HepG2 (cell line): Measurements from ENCODE around the gene ANO3. TPM values are rescaled to one million over a fixed set of nuclear protein-coding genes. Genes with fewer than 3 reads are reported as not detected.

ENCODE experiments used
- ATAC-seq: fragments of 200-7000 bp; cut with Tn5 transposase; 3 replicates; pipeline ENCODE4 v1.9.1; 2020; ENCODE audit warnings: mild to moderate bottlenecking, moderate library complexity
- BruUV-seq: library from RNA; stranded (reverse); fragments of 400-500 nt; replicated peaks from 2 replicates; lab custom pipeline; 2021; lab: Mats Ljungman, UMichigan
- CTCF ChIA-PET: fragments of 300-600 bp; formaldehyde crosslinking; extraction: SDS; loops from one replicate; lab custom pipeline; 2021; ENCODE audit warnings: low total read pairs, inconsistent platforms, low intra/inter-chr PET ratio; lab: Yijun Ruan, JAX
- POLR2A ChIA-PET: fragments of 350-600 bp; sonication (Branson Sonifier 250); formaldehyde crosslinking; loops from one replicate; lab custom pipeline; 2020; ENCODE audit warnings: antibody characterized with exemption, inconsistent platforms; lab: Yijun Ruan, JAX
- DNase-seq: peaks from one replicate; pipeline ENCODE4 v3.0.0-alpha.2; 2015; ENCODE audit warnings: low spot score
- FAIRE-seq: peaks from 3 replicates; lab custom pipeline; 2011; peaks lifted over from hg19 to GRCh38; lab: Jason Lieb, UNC
- H2AFZ ChIP-seq: one replicate; pipeline ENCODE4 v1.6.1; 2011; ENCODE audit warnings: low read length, inconsistent platforms
- H3K27ac ChIP-seq: fragments of 300-600 bp; 3 replicates; pipeline ENCODE4 v1.8.0; 2011; ENCODE audit warnings: mixed run types, mild to moderate bottlenecking, mixed read lengths, low read length, inconsistent platforms; ENCODE audit not compliant: insufficient read depth; ENCODE audit errors: extremely low read length
- H3K27me3 ChIP-seq, 2 experiments: fragments of 200-600 bp in 1 of 2; 2 replicates in 1 of 2; 3 replicates in 1 of 2; pipeline versions ENCODE4 v1.6.0 to v1.8.0; 2011; ENCODE audit warnings: low read length in 2 of 2, mild to moderate bottlenecking in 2 of 2, moderate library complexity in 2 of 2, inconsistent platforms in 1 of 2; ENCODE audit not compliant: insufficient read depth in 2 of 2, control insufficient read depth in 1 of 2
- H3K36me3 ChIP-seq, 2 experiments: fragments of 200-600 bp in 1 of 2; replicated peaks in 1 of 2; 2 replicates in 1 of 2; 3 replicates in 1 of 2; pipeline versions ENCODE4 v1.5.1 to v1.8.0; 2011; ENCODE audit warnings: low read length in 2 of 2, inconsistent platforms in 1 of 2; ENCODE audit not compliant: insufficient read depth in 2 of 2, control insufficient read depth in 1 of 2
- H3K4me1 ChIP-seq: 2 replicates; pipeline ENCODE4 v1.5.1; 2012; ENCODE audit warnings: low read length, inconsistent platforms; ENCODE audit not compliant: insufficient read depth
- H3K4me2 ChIP-seq: 2 replicates; pipeline ENCODE4 v1.6.0; 2011; ENCODE audit warnings: low read depth, low read length, inconsistent platforms
- H3K4me3 ChIP-seq, 3 experiments: fragments of 200-600 bp in 1 of 3; sonication (generic), shearing (Covaris generic) in 1 of 3; replicated peaks in 1 of 3; 2 replicates each; pipeline ENCODE4 v1.5.1; 2011 to 2016; ENCODE audit warnings: low read length in 3 of 3, inconsistent platforms in 2 of 3, low read depth in 2 of 3, mild to moderate bottlenecking in 2 of 3, control low read depth in 1 of 3, mixed read lengths in 1 of 3; ENCODE audit not compliant: insufficient read depth in 1 of 3
- H3K79me2 ChIP-seq: one replicate; pipeline ENCODE4 v1.6.1; 2011; ENCODE audit warnings: low read length, inconsistent platforms; ENCODE audit not compliant: insufficient read depth
- H3K9ac ChIP-seq: 2 replicates; pipeline ENCODE4 v1.6.0; 2011; ENCODE audit warnings: mild to moderate bottlenecking, low read depth, low read length, inconsistent platforms; ENCODE audit not compliant: insufficient read depth
- H3K9me3 ChIP-seq: 2 replicates; pipeline ENCODE4 v1.5.1; 2012; ENCODE audit warnings: mild to moderate bottlenecking, low read length
- H4K20me1 ChIP-seq: 2 replicates; pipeline ENCODE4 v1.6.0; 2011; ENCODE audit warnings: inconsistent platforms, mild to moderate bottlenecking, low read length, moderate library complexity; ENCODE audit not compliant: insufficient read depth
- HMG20A ChIP-seq: IDR thresholded peaks from 2 replicates; pipeline ENCODE4 v1.6.1; 2016; ENCODE audit warnings: borderline replicate concordance
- MAFF ChIP-seq: IDR thresholded peaks from 2 replicates; pipeline ENCODE4 v1.6.1; 2011; ENCODE audit warnings: low read depth, low read length, improper control_type of control experiment
- MAFK ChIP-seq, 2 experiments: IDR thresholded peaks in 1 of 2; conservative IDR thresholded peaks in 1 of 2; 2 replicates each; pipeline ENCODE4 v1.6.1; 2011; ENCODE audit warnings: improper control_type of control experiment in 2 of 2, low read length in 2 of 2
- MYC ChIP-seq: sonication (generic); formaldehyde crosslinking; IDR thresholded peaks from 2 replicates; pipeline ENCODE4 v1.9.0; 2021; ENCODE audit warnings: missing genetic modification reagents, borderline replicate concordance
- ZFP1 ChIP-seq: IDR thresholded peaks from 2 replicates; pipeline ENCODE4 v1.6.1; 2016
- ZNF614 ChIP-seq: IDR thresholded peaks from 2 replicates; pipeline ENCODE4 v1.6.1; 2018; ENCODE audit warnings: missing biosample characterization, missing genetic modification reagents, inconsistent platforms, borderline replicate concordance
- whole genome bisulfite sequencing: methylation state at CpG from one replicate; pipeline ENCODE4 v1.1.6; 2017; ENCODE audit warnings: low lambda C conversion rate; 5-methylcytosine and 5-hydroxymethylcytosine counted together
- in situ Hi-C: cut with HindIII; loops from 2 replicates; pipeline ENCODE4 v1.10.0; 2017; ENCODE audit warnings: low pct_unique_long_range_greater_than_20kb; ENCODE audit not compliant: extremely low pct_ligation_motif_present
- intact Hi-C: fragments of 100-400 bp; cut with micrococcal nuclease; formaldehyde crosslinking; loops from one replicate; pipeline ENCODE4 v1.10.0; 2022; ENCODE audit not compliant: unreplicated experiment
- polyA plus RNA-seq, 8 experiments: library from polyadenylated mRNA; depleted of rRNA in 3 of 8; stranded (reverse) in 7 of 8; unstranded in 1 of 8; fragments of >200 nt; fragmentation: Illumina TruSeq in 4 of 8; extraction: Trizol in 4 of 8; gene quantifications; 2 replicates each; pipeline versions ENCODE4 v1.2.1 to v1.2.3, GENCODE V29; 2011 to 2016; ENCODE audit warnings: low read depth in 4 of 8, missing spikeins in 1 of 8, mixed read lengths in 1 of 8; ENCODE audit not compliant: insufficient read depth in 1 of 8
- total RNA-seq, 5 experiments: library from RNA; depleted of rRNA; stranded (reverse); fragments of >200 nt; fragmentation: Illumina TruSeq; extraction: Trizol; gene quantifications; 2 replicates each; pipeline ENCODE4 v1.2.3, GENCODE V29; 2016; ENCODE audit warnings: low read depth in 1 of 5

The ANO3 gene
- total and polyA plus RNA-seq, 2 of the 13 experiments (the other 11 are each of a cell fraction or from before 2014, with no cell fraction given): 0.17 to 0.44 TPM

DNA sequence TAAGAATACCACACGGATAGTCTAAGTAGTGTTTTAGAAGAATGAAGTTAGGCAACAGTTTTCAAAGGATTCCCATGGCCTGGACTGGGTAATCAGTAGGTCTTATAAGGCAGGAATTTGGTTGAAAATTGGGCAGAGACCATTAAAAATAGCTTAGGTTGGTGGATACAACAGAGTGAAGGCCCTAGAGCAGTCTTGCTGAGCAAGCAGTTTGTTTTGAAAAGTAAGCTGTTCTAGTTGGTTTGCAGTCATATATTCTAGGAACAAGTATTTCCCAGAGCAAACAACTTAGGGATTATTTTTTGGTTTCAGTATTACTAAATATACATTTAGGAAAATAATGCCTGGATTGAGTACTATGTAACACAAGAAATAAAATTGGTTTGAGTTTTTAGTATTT lies 175.3 kb downstream of the ANO3 start:
- POLR2A ChIA-PET: no interaction called here
- no peak for ATAC-seq
- no peaks in the 10 kb centered on the region for H3K4me1 ChIP-seq
- DNase-seq: no peak
- WGBS: 0% methylated on average over 1 of the region's 1 CpG
- no peak overlapping the region for H3K9ac ChIP-seq
- CTCF ChIA-PET: no interaction called here
- H3K36me3 ChIP-seq: no peaks in the 10 kb centered on the region
- H4K20me1 ChIP-seq: no peaks in the 10 kb centered on the region
- H3K27ac ChIP-seq: no peak overlapping the region
- no peaks in the 10 kb centered on the region for H3K9me3 ChIP-seq
- TF ChIP-seq MAFK (conservative IDR thresholded peaks at IDR 0.05 in 1 of 2, IDR thresholded peaks at IDR 0.05 in 1 of 2; ENCODE audit: low read length in 2 of 2) (peak; percentile 65 to 84; a peak in 3 of 4 replicates), ZNF614 (no peak), MAFF (peak; percentile 74)
- H3K4me3 ChIP-seq: no peak overlapping the region
- no TSS peak for BruUV-seq
- no peaks in the 10 kb centered on the region for H3K27me3 ChIP-seq
- in situ Hi-C loops: no loop called here
- intact Hi-C loops: no loop called here
- H3K4me2 ChIP-seq: no peak overlapping the region
- H2AFZ ChIP-seq: no peak overlapping the region
- H3K79me2 ChIP-seq: no peaks in the 10 kb centered on the region
- no peak for FAIRE-seq

DNA sequence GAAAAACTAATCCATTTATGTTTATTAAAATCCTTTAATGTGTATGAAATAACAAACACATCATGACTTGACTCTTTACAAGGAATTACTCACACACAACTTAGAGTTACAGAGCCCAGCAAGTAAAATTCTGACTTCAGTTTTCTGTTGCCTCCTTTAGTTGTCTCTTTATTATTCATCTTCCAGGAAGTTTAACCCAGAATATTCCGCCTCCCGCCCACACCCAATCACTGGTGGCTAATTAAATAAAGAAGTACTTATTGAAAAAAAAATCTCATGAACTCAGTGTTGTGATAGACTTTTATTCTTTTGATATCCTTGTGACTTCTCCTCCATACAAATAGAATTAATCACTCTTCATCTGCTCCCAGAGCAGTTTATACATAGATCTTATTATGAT lies 178.2 kb downstream of the ANO3 start:
- no peak for ATAC-seq
- FAIRE-seq: no peak
- 29% methylated on average over 2 of the region's 2 CpGs for WGBS

More for the DNA sequence above, 178.2 kb downstream of the ANO3 start:
- Histone ChIP-seq H3K27ac (no peak overlapping the region), H3K4me2 (no peak overlapping the region), H2AFZ (no peak overlapping the region), H3K9ac (no peak overlapping the region), H3K9me3 (no peaks in the 10 kb centered on the region), H3K36me3 (no peaks in the 10 kb centered on the region), H3K4me3 (no peak overlapping the region), H3K27me3 (no peaks in the 10 kb centered on the region), H3K79me2 (no peaks in the 10 kb centered on the region), H3K4me1 (no peaks in the 10 kb centered on the region), H4K20me1 (no peaks in the 10 kb centered on the region)
- DNase-seq: no peak
- in situ Hi-C loops: no loop called here
- intact Hi-C loops: no loop called here
- BruUV-seq: no TSS peak
- TF ChIP-seq MYC (CRISPR knock-in tag): no peak
- no peak for TF ChIP-seq HMG20A
- no peak for TF ChIP-seq ZFP1 (CRISPR knock-in tag)
- POLR2A ChIA-PET: no interaction called here
- CTCF ChIA-PET: no interaction called here
